ENCODE measurements around the gene TRPM5. TPM values are rescaled to one million over a fixed set of nuclear protein-coding genes. Genes with fewer than 3 reads are reported as not detected.

Gene TRPM5
- total and polyA plus RNA-seq, 2 donors (not counting 1 experiment from before 2014, with no cell fraction given): 0.03 TPM; not detected in 1

DNA sequence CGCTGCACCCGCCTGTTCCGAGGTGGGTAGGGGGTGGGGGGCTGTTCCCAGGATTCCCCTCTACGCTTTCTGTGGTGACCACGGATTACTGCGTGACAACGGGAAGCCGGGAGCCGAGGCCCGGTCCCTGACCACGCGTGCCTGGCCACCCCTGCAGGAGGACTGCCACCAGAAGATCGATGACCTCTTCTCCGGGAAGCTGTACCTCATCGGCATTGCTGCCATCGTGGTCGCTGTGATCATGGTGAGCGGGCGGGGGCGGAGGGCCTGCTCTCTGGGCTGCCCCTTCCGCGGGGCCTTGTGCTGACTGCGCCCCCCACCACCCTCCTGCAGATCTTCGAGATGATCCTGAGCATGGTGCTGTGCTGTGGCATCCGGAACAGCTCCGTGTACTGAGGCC is 47.8 kb downstream of the TRPM5 start:
- H3K27ac Mint-ChIP-seq: no peak overlapping the region
- POLR2A ChIA-PET: interaction anchor here (1.1 kb wide), 1 partner anchor 10 kb away, joined by 3 read pairs; no protein-coding TSS in a partner anchor
- no peak overlapping the region for H3K4me2 ChIP-seq (replicated peaks; ENCODE audit: low read depth, low read length, poor library complexity, severe bottlenecking)
- H3K9me3 Mint-ChIP-seq (ENCODE audit: insufficient read depth): no peaks in the 10 kb centered on the region
- H3K27me3 ChIP-seq (replicated peaks in 1 of 4; ENCODE audit: control extremely low read depth in 1 of 4, control insufficient read depth in 3 of 4, insufficient read depth in 4 of 4, low read length in 3 of 4): no peaks in the 10 kb centered on the region
- H3K9ac ChIP-seq (ENCODE audit: low read length): no peak overlapping the region
- H3K36me3 ChIP-seq (replicated peaks in 1 of 2; ENCODE audit: control extremely low read depth in 1 of 2, control insufficient read depth in 1 of 2, extremely low read depth in 1 of 2, insufficient read depth in 2 of 2, low read length in 1 of 2): peaks cover 0 to 44% of the 10 kb centered on the region in 2 experiments
- TF ChIP-seq EZH2 (IDR thresholded peaks at IDR 0.05; ENCODE audit: borderline replicate concordance, insufficient read depth, low read depth, low read length, poor library complexity, severe bottlenecking): no peak
- TF ChIP-seq, protein P1, sequence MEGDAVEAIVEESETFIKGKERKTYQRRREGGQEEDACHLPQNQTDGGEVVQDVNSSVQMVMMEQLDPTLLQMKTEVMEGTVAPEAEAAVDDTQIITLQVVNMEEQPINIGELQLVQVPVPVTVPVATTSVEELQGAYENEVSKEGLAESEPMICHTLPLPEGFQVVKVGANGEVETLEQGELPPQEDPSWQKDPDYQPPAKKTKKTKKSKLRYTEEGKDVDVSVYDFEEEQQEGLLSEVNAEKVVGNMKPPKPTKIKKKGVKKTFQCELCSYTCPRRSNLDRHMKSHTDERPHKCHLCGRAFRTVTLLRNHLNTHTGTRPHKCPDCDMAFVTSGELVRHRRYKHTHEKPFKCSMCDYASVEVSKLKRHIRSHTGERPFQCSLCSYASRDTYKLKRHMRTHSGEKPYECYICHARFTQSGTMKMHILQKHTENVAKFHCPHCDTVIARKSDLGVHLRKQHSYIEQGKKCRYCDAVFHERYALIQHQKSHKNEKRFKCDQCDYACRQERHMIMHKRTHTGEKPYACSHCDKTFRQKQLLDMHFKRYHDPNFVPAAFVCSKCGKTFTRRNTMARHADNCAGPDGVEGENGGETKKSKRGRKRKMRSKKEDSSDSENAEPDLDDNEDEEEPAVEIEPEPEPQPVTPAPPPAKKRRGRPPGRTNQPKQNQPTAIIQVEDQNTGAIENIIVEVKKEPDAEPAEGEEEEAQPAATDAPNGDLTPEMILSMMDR (IDR thresholded peaks at IDR 0.05): no peak
- no peaks in the 10 kb centered on the region for H3K27me3 Mint-ChIP-seq
- H3K27ac ChIP-seq (ENCODE audit: low read length in 2 of 2): no peak overlapping the region
- no peak for DNase-seq
- H3K4me3 Mint-ChIP-seq: no peak overlapping the region
- no peak overlapping the region for H2AFZ ChIP-seq (ENCODE audit: insufficient read depth, low read depth, low read length, poor library complexity, severe bottlenecking)
- H3K9me3 ChIP-seq (ENCODE audit: control extremely low read depth in 1 of 3, control insufficient read depth in 2 of 3, insufficient read depth in 1 of 3, low read length in 2 of 3): peaks cover 0 to 3% (median 0%) of the 10 kb centered on the region in 3 donors
- peaks cover 50% of the 10 kb centered on the region for H3K4me1 Mint-ChIP-seq
- no peak for ATAC-seq (ENCODE audit: low read depth)
- peaks cover 58% of the 10 kb centered on the region for H4K20me1 ChIP-seq (ENCODE audit: control insufficient read depth, insufficient read depth, low read length, poor library complexity, severe bottlenecking)
- no peak overlapping the region for H3K4me3 ChIP-seq (ENCODE audit: control extremely low read depth in 1 of 5, extremely low read depth in 1 of 5, insufficient read depth in 1 of 5, low read depth in 2 of 5, low read length in 4 of 5)
- intact Hi-C loops (cut with micrococcal nuclease): no loop called here
- CTCF ChIA-PET: interaction anchor here (0.9 to 6.9 kb wide), 3 partner anchors 10 to 91 kb away, joined by 4 to 48 read pairs (median 7); no protein-coding TSS in a partner anchor
- H3K4me1 ChIP-seq (ENCODE audit: control insufficient read depth in 2 of 2, insufficient read depth in 2 of 2, low read length in 2 of 2): peaks cover 56 to 69% of the 10 kb centered on the region in 2 donors
- peaks cover 62% of the 10 kb centered on the region for H3K79me2 ChIP-seq (ENCODE audit: control insufficient read depth, insufficient read depth, low read length)
- WGBS (ENCODE audit: insufficient coverage): over 99% methylated on average over 26 of the region's 26 CpGs

DNA sequence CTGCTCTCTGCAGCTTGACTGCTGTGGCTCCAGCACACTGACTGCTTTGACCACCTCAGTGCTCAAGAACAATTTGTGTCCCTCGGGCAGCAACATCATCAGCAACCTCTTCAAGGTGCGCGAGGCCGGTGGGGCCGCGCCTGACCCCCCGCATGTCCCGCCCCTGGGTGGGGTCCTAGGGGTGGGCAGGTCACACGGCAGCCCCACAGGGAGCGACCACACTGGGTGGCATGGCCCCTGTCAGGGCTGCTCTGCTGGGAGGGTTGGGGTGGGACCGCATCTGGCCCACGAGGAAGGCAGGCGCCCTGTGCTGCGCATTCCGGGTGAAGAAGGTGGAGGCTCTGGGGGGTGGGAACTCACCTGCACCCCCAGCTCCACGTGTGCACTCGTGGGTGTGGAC is 48.5 kb downstream of the TRPM5 start:
- TF ChIP-seq, protein P1 (IDR thresholded peaks at IDR 0.05): no peak
- no peak for TF ChIP-seq EZH2 (IDR thresholded peaks at IDR 0.05; ENCODE audit: borderline replicate concordance, insufficient read depth, low read depth, low read length, poor library complexity, severe bottlenecking)
- Histone ChIP-seq H4K20me1 (ENCODE audit: control insufficient read depth, insufficient read depth, low read length, poor library complexity, severe bottlenecking) (peaks cover 59% of the 10 kb centered on the region), H2AFZ (ENCODE audit: insufficient read depth, low read depth, low read length, poor library complexity, severe bottlenecking) (no peak overlapping the region), H3K27me3 (replicated peaks in 1 of 4; ENCODE audit: control extremely low read depth in 1 of 4, control insufficient read depth in 3 of 4, insufficient read depth in 4 of 4, low read length in 3 of 4) (no peaks in the 10 kb centered on the region), H3K9ac (ENCODE audit: low read length) (no peak overlapping the region), H3K36me3 (replicated peaks in 1 of 2; ENCODE audit: control extremely low read depth in 1 of 2, control insufficient read depth in 1 of 2, extremely low read depth in 1 of 2, insufficient read depth in 2 of 2, low read length in 1 of 2) (peaks cover 0 to 50% of the 10 kb centered on the region in 2 experiments), H3K27ac (ENCODE audit: low read length in 2 of 2) (no peak overlapping the region), H3K4me3 (ENCODE audit: control extremely low read depth in 1 of 5, extremely low read depth in 1 of 5, insufficient read depth in 1 of 5, low read depth in 2 of 5, low read length in 4 of 5) (no peak overlapping the region), H3K4me2 (replicated peaks; ENCODE audit: low read depth, low read length, poor library complexity, severe bottlenecking) (peak overlapping the region; percentile 72), H3K9me3 (ENCODE audit: control extremely low read depth in 1 of 3, control insufficient read depth in 2 of 3, insufficient read depth in 1 of 3, low read length in 2 of 3) (peaks cover 0 to 3% (median 0%) of the 10 kb centered on the region in 3 donors), H3K4me1 (ENCODE audit: control insufficient read depth in 2 of 2, insufficient read depth in 2 of 2, low read length in 2 of 2) (peaks cover 57 to 69% of the 10 kb centered on the region in 2 donors), H3K79me2 (ENCODE audit: control insufficient read depth, insufficient read depth, low read length) (peaks cover 62% of the 10 kb centered on the region)
- no peaks in the 10 kb centered on the region for H3K27me3 Mint-ChIP-seq
- ChIA-PET CTCF (interaction anchor here (0.9 to 6.9 kb wide), 3 partner anchors 9 to 91 kb away, joined by 4 to 48 read pairs (median 7); no protein-coding TSS in a partner anchor), POLR2A (interaction anchor here (1.1 kb wide), 1 partner anchor 9 kb away, joined by 3 read pairs; no protein-coding TSS in a partner anchor)
- peak overlapping the region; percentile 26 for H3K27ac Mint-ChIP-seq
- H3K4me1 Mint-ChIP-seq: peaks cover 51% of the 10 kb centered on the region
- DNase-seq (no peak), ATAC-seq (ENCODE audit: low read depth) (no peak)
- 91% methylated on average over 10 of the region's 17 CpGs for WGBS (ENCODE audit: insufficient coverage)
- H3K4me3 Mint-ChIP-seq: no peak overlapping the region
- intact Hi-C loops (cut with micrococcal nuclease): no loop called here
- H3K9me3 Mint-ChIP-seq (ENCODE audit: insufficient read depth): no peaks in the 10 kb centered on the region
